GM12874 (cell line): Measurements from ENCODE around the gene TP63.

Source experiments
- TF ChIP-seq, protein P1 (sequence below): IDR thresholded peaks from 2 replicates; pipeline ENCODE4 v1.5.1; 2011; ENCODE audit warnings: low read depth, mild to moderate bottlenecking, control low read depth, low read length, moderate library complexity; ENCODE audit not compliant: insufficient read depth

The TP63 gene

DNA sequence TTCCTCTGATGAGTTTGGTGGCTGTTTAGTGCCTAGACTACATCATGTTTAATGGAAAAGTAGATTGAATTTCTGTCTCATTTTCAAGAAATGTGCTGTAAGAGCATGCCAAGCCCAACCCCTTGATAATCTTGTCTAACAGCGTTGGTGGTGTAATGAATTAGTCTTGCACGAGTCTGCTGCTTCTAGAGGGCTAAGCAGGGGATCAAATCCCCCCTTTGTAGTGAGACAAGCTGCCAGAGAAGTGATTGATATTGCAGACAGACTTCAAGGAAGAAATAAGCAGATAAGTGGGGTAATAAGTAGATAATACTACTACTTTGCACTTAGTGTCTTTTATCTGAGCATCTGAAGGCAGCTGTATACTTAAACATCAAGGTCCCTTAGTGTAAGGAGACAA lies 141.4 kb downstream of the TP63 start:
- TF ChIP-seq, protein P1, sequence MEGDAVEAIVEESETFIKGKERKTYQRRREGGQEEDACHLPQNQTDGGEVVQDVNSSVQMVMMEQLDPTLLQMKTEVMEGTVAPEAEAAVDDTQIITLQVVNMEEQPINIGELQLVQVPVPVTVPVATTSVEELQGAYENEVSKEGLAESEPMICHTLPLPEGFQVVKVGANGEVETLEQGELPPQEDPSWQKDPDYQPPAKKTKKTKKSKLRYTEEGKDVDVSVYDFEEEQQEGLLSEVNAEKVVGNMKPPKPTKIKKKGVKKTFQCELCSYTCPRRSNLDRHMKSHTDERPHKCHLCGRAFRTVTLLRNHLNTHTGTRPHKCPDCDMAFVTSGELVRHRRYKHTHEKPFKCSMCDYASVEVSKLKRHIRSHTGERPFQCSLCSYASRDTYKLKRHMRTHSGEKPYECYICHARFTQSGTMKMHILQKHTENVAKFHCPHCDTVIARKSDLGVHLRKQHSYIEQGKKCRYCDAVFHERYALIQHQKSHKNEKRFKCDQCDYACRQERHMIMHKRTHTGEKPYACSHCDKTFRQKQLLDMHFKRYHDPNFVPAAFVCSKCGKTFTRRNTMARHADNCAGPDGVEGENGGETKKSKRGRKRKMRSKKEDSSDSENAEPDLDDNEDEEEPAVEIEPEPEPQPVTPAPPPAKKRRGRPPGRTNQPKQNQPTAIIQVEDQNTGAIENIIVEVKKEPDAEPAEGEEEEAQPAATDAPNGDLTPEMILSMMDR, result no peak

DNA sequence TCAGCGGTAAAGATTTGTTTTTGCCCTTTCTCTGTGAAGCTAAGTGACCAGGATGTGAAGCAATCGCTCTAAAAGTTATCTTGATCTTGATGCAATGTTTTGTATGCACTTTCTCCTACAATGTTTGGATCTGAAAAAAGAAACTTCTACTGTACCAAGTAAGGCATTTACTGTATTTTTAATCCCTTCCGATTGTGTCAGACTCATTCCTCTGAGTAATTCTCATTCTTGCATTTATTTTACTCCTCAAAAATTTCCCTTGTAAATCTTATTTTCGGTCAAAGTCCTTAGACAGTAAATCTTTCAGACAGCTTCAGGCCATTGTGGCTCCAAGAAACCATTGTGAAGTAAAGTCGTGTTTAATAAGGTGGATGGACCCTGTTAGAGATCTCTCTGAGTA lies 141.9 kb downstream of the TP63 start:
- TF ChIP-seq, protein P1, result no peak

DNA sequence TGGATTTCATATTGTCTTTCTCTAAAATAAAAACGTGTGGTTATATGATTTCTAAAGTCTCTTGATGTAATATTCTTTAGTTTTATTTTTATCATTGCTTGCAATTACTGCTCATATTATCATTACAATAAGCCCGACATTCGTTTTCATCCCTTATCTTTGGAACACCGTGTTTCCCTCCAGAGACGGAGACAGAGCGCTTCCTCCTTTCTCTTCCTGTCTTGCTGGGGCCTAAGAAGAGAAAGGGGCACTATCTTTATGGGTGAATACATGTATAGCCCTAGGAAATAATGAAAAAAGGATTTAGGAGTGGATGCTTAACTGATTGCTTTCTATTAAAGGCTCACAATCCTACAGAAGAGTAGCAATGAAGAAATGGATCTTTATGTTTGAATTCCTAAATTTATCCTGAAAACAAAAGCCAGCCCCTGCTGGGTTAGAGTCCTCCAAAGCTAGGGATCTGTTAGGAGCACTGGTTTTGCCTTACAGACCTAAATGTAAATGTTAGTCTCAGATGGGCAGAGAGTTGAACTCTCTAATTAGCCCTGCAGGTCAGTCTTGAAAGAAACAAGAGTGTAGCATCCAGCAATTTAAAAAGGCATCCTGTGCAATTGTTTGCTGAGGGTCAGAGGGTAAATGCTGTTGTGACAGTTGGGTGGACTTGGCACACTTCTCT lies 145.1 kb downstream of the TP63 start:
- TF ChIP-seq, protein P1, result no peak

DNA sequence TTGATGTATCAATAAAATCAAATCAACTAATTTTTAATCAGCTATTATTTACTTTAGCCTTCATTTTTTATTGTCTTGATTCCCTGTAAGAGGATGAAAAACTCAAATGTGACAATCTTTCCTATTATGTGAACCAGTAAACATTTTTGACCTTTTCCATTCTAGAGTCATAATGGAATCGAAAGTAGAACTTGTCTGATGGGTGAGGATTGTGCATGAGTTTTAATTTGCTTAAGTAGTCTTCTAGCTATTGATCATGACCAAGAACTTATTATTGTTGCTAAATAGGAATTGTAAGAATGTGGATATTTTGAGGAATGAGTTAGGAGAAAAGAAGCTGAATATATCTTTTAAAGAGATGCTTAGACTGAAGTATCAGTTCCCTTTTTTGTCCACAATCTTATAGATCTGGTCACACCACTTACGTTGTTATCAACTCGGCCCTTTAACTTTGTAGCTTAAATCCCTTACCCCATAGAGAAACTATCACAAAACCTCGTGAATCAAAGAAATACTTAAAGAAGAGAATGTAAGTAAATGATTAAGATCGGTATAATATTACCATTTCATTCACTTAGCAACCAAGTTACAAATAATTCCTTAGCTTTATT lies 147.3 kb downstream of the TP63 start:
- TF ChIP-seq, protein P1, result no peak

DNA sequence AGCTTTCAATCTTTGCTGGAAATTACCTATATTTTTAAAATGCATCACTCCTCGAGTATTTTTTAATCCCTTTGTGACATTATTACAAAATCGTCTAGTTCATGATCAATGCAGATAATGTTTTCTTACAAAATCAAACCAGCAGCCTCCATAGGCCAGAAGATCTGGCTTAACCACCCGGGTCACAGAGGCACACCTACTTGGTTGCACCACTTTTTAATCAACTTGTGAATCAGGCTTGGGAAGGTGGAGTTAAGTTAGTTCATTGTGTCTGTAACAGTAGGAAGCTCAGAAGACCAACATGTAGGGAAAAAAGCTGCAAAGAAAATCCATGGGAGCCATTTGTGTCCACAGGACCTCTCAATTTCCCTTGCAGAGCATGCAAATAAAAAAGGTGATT lies 148.0 kb downstream of the TP63 start:
- TF ChIP-seq, protein P1, result no peak

DNA sequence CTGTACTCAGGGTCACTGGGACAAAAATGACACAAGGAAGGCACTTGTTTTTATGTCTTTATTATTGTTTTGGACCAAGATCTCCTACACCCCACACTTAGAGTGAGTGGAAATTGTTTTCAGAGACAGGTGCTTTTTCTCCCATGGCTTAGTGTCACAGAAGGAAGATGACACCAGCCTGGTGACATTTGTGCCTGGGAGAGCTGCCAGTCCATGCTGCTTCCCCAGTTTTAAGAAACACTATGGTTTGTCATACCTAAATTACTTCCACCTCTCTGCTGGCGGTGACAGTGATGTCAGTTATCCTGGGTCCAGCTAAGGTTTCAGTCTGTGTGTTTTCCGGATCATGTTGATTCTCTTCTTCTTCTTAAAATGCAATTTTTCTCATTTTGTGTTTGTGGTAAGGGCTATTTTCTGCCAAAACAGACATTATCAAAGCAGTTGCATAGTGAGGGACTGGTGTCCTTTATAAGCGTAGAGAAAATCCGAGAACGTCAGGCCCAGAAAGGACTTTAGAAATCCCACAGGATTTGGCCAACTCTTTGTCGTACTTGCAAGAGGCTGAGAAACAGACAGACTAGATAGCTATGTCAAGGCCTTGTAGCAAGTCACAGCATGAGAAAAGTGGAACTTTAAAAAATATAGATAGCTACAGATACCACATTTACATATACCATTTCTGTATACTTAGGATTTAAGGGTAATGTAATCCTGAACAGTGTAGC lies 149.5 kb downstream of the TP63 start:
- TF ChIP-seq, protein P1, result no peak

DNA sequence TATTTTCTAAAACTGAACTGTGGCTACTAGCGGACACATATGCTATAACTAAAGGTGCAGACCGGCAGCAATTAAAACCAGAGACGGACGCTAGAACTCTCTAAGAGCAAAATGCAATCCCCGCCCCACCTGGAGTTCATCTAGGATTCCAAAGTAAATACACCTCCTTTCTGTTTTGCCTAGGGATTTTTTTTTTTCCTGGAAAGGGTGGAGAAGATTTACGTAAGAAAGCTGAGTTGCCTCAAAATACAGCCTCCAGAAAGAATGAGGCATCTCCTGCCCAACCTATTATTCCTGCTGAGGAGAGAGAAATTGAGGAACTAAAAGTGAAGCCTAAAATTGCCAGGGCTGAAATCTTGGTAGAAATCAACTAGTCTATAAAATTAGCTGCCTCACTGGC lies 150.2 kb downstream of the TP63 start:
- TF ChIP-seq, protein P1, result no peak
